Measurements from ENCODE around the gene SNX6.
"Not testable (repeated sequence)": the region's sequence is repeated elsewhere in the genome, so short reads cannot be mapped to it uniquely, and the experiment has no call there.

The SNX6 gene

GRCh38 chr14:34650786-34651584 lies 21.0 kb upstream of the SNX6 start:
- Histone ChIP-seq H3K4me3 (ENCODE audit: low read length) (no peak overlapping the region), H4K20me1 (ENCODE audit: control insufficient read depth, insufficient read depth, low read depth, low read length) (no peaks in the 10 kb centered on the region), H3F3A (ENCODE audit: control insufficient read depth, insufficient read depth) (no peaks in the 10 kb centered on the region), H3K9me3 (ENCODE audit: control insufficient read depth, insufficient read depth, low read length) (no peaks in the 10 kb centered on the region), H3K79me2 (ENCODE audit: control insufficient read depth, low read length) (no peaks in the 10 kb centered on the region), H3K36me3 (ENCODE audit: control insufficient read depth, low read length) (no peaks in the 10 kb centered on the region), H3K9me2 (replicated peaks; ENCODE audit: control insufficient read depth, low read length) (no peaks in the 10 kb centered on the region), H3K4me2 (ENCODE audit: low read length) (no peak overlapping the region), H3K27ac (ENCODE audit: low read depth, low read length) (no peak overlapping the region), H3K27me3 (ENCODE audit: control insufficient read depth, low read length) (no peaks in the 10 kb centered on the region), H3K4me1 (ENCODE audit: control insufficient read depth, low read length) (no peaks in the 10 kb centered on the region)
- TF ChIP-seq CTCF (IDR thresholded peaks at IDR 0.05; ENCODE audit: low read depth, low read length, poor library complexity, severe bottlenecking) (no peak), EZH2phosphoT487 (IDR thresholded peaks at IDR 0.05; ENCODE audit: borderline replicate concordance, low read length) (no peak)

- not testable (repeated sequence) for H3K9me3 ChIP-seq (ENCODE audit: control insufficient read depth, insufficient read depth, low read length); H3F3A ChIP-seq (ENCODE audit: control insufficient read depth, insufficient read depth); H4K20me1 ChIP-seq (ENCODE audit: control insufficient read depth, insufficient read depth, low read depth, low read length); H3K4me3 ChIP-seq (ENCODE audit: low read length); H3K27me3 ChIP-seq (ENCODE audit: control insufficient read depth, low read length); H3K27ac ChIP-seq (ENCODE audit: low read depth, low read length); H3K36me3 ChIP-seq (ENCODE audit: control insufficient read depth, low read length); H3K9me2 ChIP-seq (replicated peaks; ENCODE audit: control insufficient read depth, low read length); H3K79me2 ChIP-seq (ENCODE audit: control insufficient read depth, low read length); H3K4me2 ChIP-seq (ENCODE audit: low read length); H3K4me1 ChIP-seq (ENCODE audit: control insufficient read depth, low read length)
These were observed 20.1 kb upstream of the SNX6 start for GRCh38 chr14:34650006-34650405.

- H3K4me3 ChIP-seq (ENCODE audit: low read length) = no peak overlapping the region
- no peaks in the 10 kb centered on the region for H3K27me3 ChIP-seq (ENCODE audit: control insufficient read depth, low read length)
- H3K4me2 ChIP-seq (ENCODE audit: low read length) = no peak overlapping the region
These were observed 19.4 kb upstream of the SNX6 start for GRCh38 chr14:34649344-34649743.

More at GRCh38 chr14:34649344-34649743, 19.4 kb upstream of the SNX6 start:
- H3K9me2 ChIP-seq (replicated peaks; ENCODE audit: control insufficient read depth, low read length) = no peaks in the 10 kb centered on the region
- no peaks in the 10 kb centered on the region for H3K9me3 ChIP-seq (ENCODE audit: control insufficient read depth, insufficient read depth, low read length)
- H3F3A ChIP-seq (ENCODE audit: control insufficient read depth, insufficient read depth) = no peaks in the 10 kb centered on the region
- H4K20me1 ChIP-seq (ENCODE audit: control insufficient read depth, insufficient read depth, low read depth, low read length) = no peaks in the 10 kb centered on the region
- no peak overlapping the region for H3K27ac ChIP-seq (ENCODE audit: low read depth, low read length)
- H3K79me2 ChIP-seq (ENCODE audit: control insufficient read depth, low read length) = no peaks in the 10 kb centered on the region
- no peaks in the 10 kb centered on the region for H3K4me1 ChIP-seq (ENCODE audit: control insufficient read depth, low read length)
- no peak for TF ChIP-seq CTCF (IDR thresholded peaks at IDR 0.05; ENCODE audit: low read depth, low read length, poor library complexity, severe bottlenecking)
- TF ChIP-seq EZH2phosphoT487 (IDR thresholded peaks at IDR 0.05; ENCODE audit: borderline replicate concordance, low read length) = no peak
- H3K36me3 ChIP-seq (ENCODE audit: control insufficient read depth, low read length) = no peaks in the 10 kb centered on the region

All from DOHH2 (cell line).